ENCODE data around the gene ANP32D.

DNA sequence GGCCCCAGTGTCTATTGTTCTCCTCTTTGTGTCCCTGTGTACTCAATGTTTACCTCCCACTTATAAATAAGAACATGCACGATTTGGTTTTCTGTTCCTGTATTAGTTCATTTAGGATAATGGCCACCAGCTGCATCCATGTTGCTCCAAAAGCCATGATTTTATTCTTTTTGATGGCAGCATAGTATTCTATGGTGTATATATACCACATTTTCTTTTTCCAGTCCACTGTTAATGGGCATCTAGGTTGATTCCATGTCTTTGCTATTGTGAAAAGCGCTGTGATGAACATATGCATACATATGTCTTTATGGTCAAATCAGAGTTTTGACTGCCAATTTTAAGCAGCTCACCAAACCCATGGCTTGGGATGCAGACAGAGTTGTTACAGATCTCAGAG is 17.2 kb upstream of the ANP32D start:
- TF ChIP-seq, protein P1, sequence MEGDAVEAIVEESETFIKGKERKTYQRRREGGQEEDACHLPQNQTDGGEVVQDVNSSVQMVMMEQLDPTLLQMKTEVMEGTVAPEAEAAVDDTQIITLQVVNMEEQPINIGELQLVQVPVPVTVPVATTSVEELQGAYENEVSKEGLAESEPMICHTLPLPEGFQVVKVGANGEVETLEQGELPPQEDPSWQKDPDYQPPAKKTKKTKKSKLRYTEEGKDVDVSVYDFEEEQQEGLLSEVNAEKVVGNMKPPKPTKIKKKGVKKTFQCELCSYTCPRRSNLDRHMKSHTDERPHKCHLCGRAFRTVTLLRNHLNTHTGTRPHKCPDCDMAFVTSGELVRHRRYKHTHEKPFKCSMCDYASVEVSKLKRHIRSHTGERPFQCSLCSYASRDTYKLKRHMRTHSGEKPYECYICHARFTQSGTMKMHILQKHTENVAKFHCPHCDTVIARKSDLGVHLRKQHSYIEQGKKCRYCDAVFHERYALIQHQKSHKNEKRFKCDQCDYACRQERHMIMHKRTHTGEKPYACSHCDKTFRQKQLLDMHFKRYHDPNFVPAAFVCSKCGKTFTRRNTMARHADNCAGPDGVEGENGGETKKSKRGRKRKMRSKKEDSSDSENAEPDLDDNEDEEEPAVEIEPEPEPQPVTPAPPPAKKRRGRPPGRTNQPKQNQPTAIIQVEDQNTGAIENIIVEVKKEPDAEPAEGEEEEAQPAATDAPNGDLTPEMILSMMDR (IDR thresholded peaks at IDR 0.05 in 2 of 3, conservative IDR thresholded peaks at IDR 0.05 in 1 of 3; ENCODE audit: insufficient read depth in 2 of 3, low read depth in 1 of 3, low read length in 3 of 3): no peak
- TF ChIP-seq POLR2A (conservative IDR thresholded peaks at IDR 0.05) (no peak), EGR1 (conservative IDR thresholded peaks at IDR 0.05) (no peak), ZKSCAN1 (IDR thresholded peaks at IDR 0.05; ENCODE audit: low read depth, low read length) (no peak), PYGO2 (tag; IDR thresholded peaks at IDR 0.05) (no peak), SETDB1 (IDR thresholded peaks at IDR 0.05; ENCODE audit: low read length) (no peak), EZH2 (IDR thresholded peaks at IDR 0.05; ENCODE audit: borderline replicate concordance, low read depth, low read length) (no peak)
- TF ChIP-seq, protein P2, sequence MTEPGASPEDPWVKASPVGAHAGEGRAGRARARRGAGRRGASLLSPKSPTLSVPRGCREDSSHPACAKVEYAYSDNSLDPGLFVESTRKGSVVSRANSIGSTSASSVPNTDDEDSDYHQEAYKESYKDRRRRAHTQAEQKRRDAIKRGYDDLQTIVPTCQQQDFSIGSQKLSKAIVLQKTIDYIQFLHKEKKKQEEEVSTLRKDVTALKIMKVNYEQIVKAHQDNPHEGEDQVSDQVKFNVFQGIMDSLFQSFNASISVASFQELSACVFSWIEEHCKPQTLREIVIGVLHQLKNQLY (CRISPR knock-in tag; conservative IDR thresholded peaks at IDR 0.05): no peak
- TF ChIP-seq, protein P3, sequence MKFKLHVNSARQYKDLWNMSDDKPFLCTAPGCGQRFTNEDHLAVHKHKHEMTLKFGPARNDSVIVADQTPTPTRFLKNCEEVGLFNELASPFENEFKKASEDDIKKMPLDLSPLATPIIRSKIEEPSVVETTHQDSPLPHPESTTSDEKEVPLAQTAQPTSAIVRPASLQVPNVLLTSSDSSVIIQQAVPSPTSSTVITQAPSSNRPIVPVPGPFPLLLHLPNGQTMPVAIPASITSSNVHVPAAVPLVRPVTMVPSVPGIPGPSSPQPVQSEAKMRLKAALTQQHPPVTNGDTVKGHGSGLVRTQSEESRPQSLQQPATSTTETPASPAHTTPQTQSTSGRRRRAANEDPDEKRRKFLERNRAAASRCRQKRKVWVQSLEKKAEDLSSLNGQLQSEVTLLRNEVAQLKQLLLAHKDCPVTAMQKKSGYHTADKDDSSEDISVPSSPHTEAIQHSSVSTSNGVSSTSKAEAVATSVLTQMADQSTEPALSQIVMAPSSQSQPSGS (CRISPR knock-in tag; IDR thresholded peaks at IDR 0.05): no peak
